Upper lobe of right lung (tissue), 1 donor: ENCODE measurements around the gene KRTAP5-3. TPM values are rescaled to one million over a fixed set of nuclear protein-coding genes. Genes with fewer than 3 reads are reported as not detected.
A peak's percentile ranks its signal among the peaks of the same experiment; 100 is the strongest.

Experiments
- ATAC-seq: fragments of 200-7000 bp; cut with Tn5 transposase; one replicate; pipeline ENCODE4 v1.9.1; 2020; ENCODE audit warnings: mild to moderate bottlenecking, moderate library complexity
- DNase-seq: peaks from one replicate; pipeline ENCODE4 v3.0.0-alpha.2; 2020
- H3K27ac ChIP-seq: fragments of 200-600 bp; one replicate; pipeline ENCODE4 v1.8.0; 2022
- H3K27me3 ChIP-seq: fragments of 200-600 bp; one replicate; pipeline ENCODE4 v1.8.0; 2022; ENCODE audit warnings: mild to moderate bottlenecking
- H3K36me3 ChIP-seq: fragments of 200-600 bp; one replicate; pipeline ENCODE4 v1.8.0; 2022
- H3K4me1 ChIP-seq: fragments of 200-600 bp; one replicate; pipeline ENCODE4 v1.8.0; 2022
- H3K4me3 ChIP-seq: fragments of 200-600 bp; one replicate; pipeline ENCODE4 v1.8.0; 2022; ENCODE audit warnings: mild to moderate bottlenecking
- H3K9me3 ChIP-seq: fragments of 200-600 bp; one replicate; pipeline ENCODE4 v1.8.0; 2022
- intact Hi-C: fragments of 100-400 bp; cut with DNase I; formaldehyde crosslinking; loops from one replicate; pipeline ENCODE4 v1.11.0; 2022
- total RNA-seq: library from RNA; stranded (reverse); fragmentation: NEBNext Ultra II Directional; extraction: Animal tissue kit (Norgen Biotek cat#: 25700); gene quantifications from one replicate; pipeline ENCODE4 v1.2.1, GENCODE V29; 2021
- TF ChIP-seq, protein P1 (sequence below): fragments of 200-600 bp; IDR thresholded peaks from one replicate; pipeline ENCODE4 v1.8.0; 2022; ENCODE audit warnings: antibody characterized with exemption
- donor health status: DM: no; HTN: yes; CAD: no; lungs with severe emphysema.

Gene KRTAP5-3
- total RNA-seq, 1 donor from 2014 or later: not detected

DNA sequence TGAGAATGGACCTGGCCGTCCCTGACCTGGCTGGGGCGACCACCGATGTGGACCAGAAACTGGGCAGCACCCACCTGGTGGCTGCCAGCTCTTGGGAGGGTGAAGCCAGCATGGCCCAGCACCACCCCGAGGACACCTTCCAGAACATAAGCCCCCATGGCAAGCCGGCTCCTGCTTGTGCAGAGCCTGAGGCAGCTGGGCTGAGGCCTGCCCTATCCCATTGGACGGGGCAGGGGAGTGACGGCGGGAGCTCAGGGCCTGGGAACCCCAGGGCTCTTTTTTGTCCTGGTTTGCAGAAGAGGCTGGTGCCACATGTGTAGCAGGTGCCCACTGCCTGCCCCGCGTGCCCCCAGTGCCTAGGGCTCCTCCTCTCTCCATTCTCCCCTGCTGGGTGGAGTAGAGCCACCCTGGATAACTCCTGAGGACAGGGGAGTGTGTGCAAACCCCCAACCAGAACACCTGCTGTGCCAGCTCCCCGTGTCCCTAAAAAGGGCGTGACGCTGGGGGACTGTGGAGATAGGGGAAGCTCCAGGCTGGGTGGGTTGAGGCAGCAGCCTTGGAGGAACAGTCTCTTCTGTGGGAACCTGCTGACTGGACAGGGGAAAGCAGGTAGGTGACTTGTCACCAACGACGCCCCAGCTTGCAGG is 48.1 kb downstream of the KRTAP5-3 start:
- no peaks in the 10 kb centered on the region for H3K27me3 ChIP-seq
- H3K4me3 ChIP-seq: no peak overlapping the region
- H3K4me1 ChIP-seq: peaks cover 26% of the 10 kb centered on the region
- no peaks in the 10 kb centered on the region for H3K9me3 ChIP-seq
- H3K27ac ChIP-seq: peak overlapping the region; percentile 78
- intact Hi-C loops: no loop called here
- ATAC-seq (no peak), DNase-seq (peak; percentile 61)
- TF ChIP-seq, protein P1, sequence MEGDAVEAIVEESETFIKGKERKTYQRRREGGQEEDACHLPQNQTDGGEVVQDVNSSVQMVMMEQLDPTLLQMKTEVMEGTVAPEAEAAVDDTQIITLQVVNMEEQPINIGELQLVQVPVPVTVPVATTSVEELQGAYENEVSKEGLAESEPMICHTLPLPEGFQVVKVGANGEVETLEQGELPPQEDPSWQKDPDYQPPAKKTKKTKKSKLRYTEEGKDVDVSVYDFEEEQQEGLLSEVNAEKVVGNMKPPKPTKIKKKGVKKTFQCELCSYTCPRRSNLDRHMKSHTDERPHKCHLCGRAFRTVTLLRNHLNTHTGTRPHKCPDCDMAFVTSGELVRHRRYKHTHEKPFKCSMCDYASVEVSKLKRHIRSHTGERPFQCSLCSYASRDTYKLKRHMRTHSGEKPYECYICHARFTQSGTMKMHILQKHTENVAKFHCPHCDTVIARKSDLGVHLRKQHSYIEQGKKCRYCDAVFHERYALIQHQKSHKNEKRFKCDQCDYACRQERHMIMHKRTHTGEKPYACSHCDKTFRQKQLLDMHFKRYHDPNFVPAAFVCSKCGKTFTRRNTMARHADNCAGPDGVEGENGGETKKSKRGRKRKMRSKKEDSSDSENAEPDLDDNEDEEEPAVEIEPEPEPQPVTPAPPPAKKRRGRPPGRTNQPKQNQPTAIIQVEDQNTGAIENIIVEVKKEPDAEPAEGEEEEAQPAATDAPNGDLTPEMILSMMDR: no peak
- no peaks in the 10 kb centered on the region for H3K36me3 ChIP-seq

DNA sequence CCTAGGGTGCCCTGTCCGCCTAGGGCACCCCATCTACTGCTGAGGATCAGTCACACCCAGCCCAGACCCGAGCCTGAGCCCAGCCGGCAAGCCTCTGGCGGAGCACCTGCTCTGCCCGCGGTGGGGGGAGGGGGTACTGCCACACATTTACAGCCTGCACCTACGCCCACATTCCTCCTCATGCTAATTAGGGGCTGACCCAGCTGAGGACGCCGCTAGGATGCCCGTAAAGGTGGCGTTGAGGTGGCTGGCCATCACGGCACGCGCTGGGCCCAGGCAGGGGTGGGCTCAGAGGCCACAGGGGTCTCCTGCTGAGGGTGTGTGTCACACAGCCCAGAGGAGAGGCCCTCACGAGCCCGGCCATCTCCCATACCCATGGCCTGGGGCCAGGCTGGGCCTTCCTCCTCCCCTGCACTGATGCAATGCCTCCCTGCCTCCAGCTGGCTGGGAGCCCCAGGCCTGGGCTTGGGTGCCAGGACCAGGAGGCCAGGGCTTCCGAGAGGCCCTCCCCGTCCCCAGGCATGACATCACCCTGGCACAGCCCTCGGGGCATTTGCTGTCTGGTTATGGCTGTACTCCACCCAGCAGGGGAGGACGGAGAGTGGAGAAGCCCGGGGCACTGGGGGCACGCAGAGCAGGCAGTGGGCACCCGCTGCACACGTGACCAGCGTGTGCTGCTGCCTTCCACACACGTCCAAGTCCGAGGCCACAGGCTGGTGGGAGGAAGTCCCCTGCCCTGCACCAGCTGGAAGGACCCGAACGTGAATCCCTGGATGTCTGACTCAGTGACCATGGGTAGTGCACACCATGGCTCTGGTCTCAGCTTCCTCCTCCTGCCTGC is 48.9 kb downstream of the KRTAP5-3 start:
- intact Hi-C loops: no loop called here
- peak overlapping the region; percentile 30 for H3K4me3 ChIP-seq
- peaks cover 26% of the 10 kb centered on the region for H3K4me1 ChIP-seq
- ATAC-seq (peak; percentile 85), DNase-seq (peak; percentile 96)
- peak overlapping the region; percentile 78 for H3K27ac ChIP-seq
- peaks cover 2% of the 10 kb centered on the region for H3K27me3 ChIP-seq
- no peaks in the 10 kb centered on the region for H3K9me3 ChIP-seq
- H3K36me3 ChIP-seq: no peaks in the 10 kb centered on the region
- TF ChIP-seq, protein P1: no peak

DNA sequence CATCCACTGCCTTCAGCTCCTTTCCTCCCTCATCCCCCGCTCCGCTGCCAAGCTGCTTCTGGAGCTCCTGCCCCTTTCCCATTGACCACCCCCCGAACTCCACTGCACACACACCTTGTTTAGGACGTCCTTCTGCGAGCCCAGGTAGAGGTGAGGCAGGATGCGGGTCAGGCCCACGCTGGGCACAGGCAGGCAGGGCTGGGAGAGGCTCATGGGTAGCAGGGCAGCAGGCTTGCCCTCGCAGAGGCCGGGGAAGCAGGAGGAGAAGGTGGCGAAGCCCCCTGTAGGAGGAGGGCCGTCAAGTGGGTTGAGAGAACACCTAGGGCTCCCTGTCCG is 49.5 kb downstream of the KRTAP5-3 start:
- peak; percentile 0 for ATAC-seq
- peak overlapping the region; percentile 30 for H3K4me3 ChIP-seq
- H3K27ac ChIP-seq: peak overlapping the region; percentile 78

DNA sequence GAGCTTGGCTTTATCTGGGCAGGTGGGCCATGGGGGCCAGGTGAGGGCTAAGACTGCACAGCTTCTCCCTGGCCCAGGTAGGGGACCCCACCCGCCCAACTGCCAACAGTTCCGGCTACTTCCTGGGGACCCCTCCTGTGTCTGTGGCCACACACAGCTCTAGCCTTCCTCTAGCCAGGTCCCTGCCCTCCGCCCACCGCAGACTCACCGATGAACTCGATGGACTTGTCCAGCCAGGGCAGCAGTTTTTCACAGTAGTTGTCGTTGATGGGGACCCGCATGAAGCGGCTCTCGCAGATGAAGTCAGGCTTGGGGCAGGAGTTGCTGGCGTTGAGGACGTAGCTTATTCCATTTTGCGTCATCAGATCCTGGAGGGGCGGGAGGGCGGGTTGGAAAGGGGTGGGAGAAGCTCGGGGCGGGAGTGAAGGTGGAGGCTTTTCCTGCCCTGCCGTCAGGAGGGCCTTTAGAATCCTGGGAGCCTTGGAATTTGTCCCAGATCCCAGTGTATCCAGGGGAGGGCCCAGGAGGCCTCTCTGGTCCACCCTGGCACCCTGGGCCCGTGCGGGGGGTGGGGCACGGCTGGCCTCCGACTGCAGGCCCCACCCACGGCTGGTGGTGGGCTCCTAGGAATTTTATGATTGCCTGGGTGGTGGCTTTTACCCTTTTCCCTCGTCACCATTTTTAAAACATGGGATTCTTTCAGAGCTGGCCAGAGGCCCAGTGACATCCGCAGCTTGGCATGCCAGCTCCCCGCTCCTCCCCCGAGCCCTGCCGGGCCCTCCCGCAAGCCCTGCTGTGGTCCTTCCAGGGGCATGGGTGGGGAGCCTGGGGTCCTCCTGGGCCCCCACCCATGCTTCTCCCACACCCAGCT is 50.1 kb downstream of the KRTAP5-3 start:
- H3K4me1 ChIP-seq: peaks cover 26% of the 10 kb centered on the region
- peak overlapping the region; percentile 78 for H3K27ac ChIP-seq
- intact Hi-C loops: no loop called here
- DNase-seq: peak; percentile 77
- TF ChIP-seq, protein P1: no peak
- no peaks in the 10 kb centered on the region for H3K9me3 ChIP-seq
- H3K4me3 ChIP-seq: peak overlapping the region; percentile 30
- H3K27me3 ChIP-seq: peaks cover 9% of the 10 kb centered on the region
- peak; percentile 2 for ATAC-seq
- no peaks in the 10 kb centered on the region for H3K36me3 ChIP-seq

More for the DNA sequence above, 49.5 kb downstream of the KRTAP5-3 start:
- no peaks in the 10 kb centered on the region for H3K36me3 ChIP-seq
- H3K27me3 ChIP-seq: peaks cover 8% of the 10 kb centered on the region
- TF ChIP-seq, protein P1: no peak
- DNase-seq: no peak
- H3K9me3 ChIP-seq: no peaks in the 10 kb centered on the region
- intact Hi-C loops: no loop called here
- H3K4me1 ChIP-seq: peaks cover 26% of the 10 kb centered on the region

Other genes starting within 250 kb of the KRTAP5-3 start
- gene BRSK2, start 218.5 kb downstream of the KRTAP5-3 start, total RNA-seq: 0.26 TPM
- 58.9 TPM for gene MOB2, start 121.7 kb downstream of the KRTAP5-3 start, total RNA-seq
- gene DUSP8, start 36.2 kb downstream of the KRTAP5-3 start, total RNA-seq: 18.0 TPM
- gene KRTAP5-1, start 23.2 kb downstream of the KRTAP5-3 start, total RNA-seq: not detected
- gene KRTAP5-2, start 10.2 kb downstream of the KRTAP5-3 start, total RNA-seq: not detected
- not detected for gene KRTAP5-4, start 13.7 kb upstream of the KRTAP5-3 start, total RNA-seq
- not detected for gene KRTAP5-5, start 21.3 kb upstream of the KRTAP5-3 start, total RNA-seq
- gene KRTAP5-6, start 88.7 kb upstream of the KRTAP5-3 start, total RNA-seq: not detected
- gene IFITM10, start 142.1 kb upstream of the KRTAP5-3 start, total RNA-seq: 7.9 TPM
- gene CTSD, start 155.5 kb upstream of the KRTAP5-3 start, total RNA-seq: 2,038 TPM
- gene SYT8, start 226.5 kb upstream of the KRTAP5-3 start, total RNA-seq: 12.5 TPM
- gene TNNI2, start 230.5 kb upstream of the KRTAP5-3 start, total RNA-seq: 6.9 TPM
- gene LSP1, start 244.6 kb upstream of the KRTAP5-3 start, total RNA-seq: 78.2 TPM